RCC 7860 (cell line): ENCODE data around the gene PPCDC.

Experiments used
- DNase-seq: peaks from one replicate; pipeline ENCODE4 v3.0.0-alpha.2; 2015; ENCODE audit warnings: low spot score
- FAIRE-seq: peaks from 2 replicates; lab custom pipeline; 2012; peaks lifted over from hg19 to GRCh38; lab: Jason Lieb, UNC

PPCDC gene, protein sequence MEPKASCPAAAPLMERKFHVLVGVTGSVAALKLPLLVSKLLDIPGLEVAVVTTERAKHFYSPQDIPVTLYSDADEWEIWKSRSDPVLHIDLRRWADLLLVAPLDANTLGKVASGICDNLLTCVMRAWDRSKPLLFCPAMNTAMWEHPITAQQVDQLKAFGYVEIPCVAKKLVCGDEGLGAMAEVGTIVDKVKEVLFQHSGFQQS

DNA sequence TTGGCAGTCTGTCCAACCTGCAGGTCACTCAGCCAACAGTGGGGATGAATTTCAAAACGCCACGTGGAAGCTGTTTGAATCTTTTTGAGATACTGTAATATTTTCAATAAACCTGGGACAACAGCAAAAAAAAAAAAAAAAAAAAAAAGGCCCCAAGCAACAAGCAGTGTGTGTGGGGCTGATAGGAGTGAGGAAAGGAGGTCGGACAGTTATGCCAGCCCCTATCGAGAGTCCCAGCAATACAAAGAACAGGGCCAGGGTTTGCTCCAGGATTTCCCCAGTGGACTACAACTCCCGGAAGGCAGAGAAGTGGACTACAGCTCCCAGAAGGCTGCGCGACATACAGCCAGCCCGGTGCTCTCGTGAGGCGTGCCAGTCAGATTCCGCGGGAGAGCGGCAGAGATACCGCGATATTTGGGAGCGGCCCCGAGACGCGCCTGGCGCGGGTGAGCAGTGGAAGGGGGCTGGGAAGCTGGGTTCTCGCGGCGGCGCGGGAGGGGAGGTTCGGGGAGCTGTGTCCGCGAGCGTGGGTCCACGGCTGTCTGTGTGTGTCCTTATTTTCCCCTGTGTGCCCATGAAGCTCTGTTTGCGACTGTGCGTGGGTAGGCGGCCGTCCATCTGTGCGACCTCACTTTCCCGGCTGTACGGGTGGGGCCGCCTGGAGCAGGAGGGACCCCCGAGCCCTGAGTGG is at the start of gene PPCDC:
Gene PPCDC (plus strand): TSS at position 410 of the 691 bp plus-strand sequence. CDS start 4,729 bp downstream, outside the sequence.
- FAIRE-seq, result peak; percentile 76

DNA sequence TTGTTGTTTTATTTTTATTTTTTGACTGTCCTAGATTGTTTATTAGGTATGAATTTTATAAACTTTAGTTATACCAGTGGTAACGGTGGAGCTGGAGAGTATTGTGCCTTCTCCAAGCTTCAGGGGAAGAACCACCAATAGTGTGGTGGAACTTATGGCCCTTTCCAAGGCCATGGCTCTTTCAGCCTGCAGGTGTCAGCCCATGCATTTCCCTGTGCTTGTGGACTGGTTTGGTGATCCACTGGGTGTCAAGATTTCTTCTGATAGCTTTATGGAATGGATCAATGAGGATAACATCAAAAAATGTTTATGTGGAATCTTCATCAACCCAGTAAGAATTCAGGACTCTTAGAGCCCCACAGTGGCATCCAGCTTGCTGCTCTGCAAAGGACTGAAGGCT is 47.2 kb upstream of the PPCDC start:
- FAIRE-seq, result no peak
- no peak for DNase-seq

More for the DNA sequence above, at the start of gene PPCDC:
- DNase-seq, result peak; percentile 91

DNA sequence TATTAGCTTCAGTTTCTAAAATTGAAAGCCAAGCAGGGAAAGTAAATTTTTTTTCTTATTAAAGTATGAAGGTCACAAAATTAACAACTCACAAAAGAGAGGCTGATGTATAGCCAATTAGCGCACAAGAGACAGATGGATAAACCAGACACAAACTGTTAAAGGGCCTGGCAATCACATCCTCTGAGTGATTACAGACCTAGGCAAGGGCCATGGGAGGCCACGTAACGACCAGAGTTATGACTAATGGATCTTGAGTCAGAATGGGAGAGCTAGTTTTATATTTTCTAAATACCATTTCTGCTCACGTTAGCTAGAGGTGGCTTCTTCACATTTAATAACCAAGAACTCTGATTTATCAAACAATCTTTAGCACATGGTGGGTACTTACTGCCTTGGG is 45.8 kb upstream of the PPCDC start:
- FAIRE-seq, result no peak

DNA sequence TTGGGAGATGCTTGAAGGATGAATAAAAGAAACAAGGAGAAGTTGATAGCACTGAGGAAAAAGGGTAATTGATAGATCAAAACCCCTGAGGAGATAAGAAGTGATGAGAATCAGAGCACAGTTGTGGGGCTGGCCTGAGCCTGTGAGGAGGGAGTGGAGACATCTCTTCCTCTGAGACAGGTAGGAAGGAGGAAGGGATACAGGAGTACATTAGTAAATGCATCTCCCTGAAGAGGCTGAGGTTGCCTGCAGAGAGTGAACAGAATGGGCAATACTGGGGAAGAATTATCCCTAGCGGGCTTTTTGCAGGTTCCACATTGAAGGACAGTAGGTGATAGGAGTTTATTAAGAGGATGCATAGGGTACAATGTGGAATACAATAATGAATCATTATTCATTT is 45.3 kb upstream of the PPCDC start:
- DNase-seq (no peak), FAIRE-seq (no peak)

More for the DNA sequence above, 45.8 kb upstream of the PPCDC start:
- no peak for DNase-seq

DNA sequence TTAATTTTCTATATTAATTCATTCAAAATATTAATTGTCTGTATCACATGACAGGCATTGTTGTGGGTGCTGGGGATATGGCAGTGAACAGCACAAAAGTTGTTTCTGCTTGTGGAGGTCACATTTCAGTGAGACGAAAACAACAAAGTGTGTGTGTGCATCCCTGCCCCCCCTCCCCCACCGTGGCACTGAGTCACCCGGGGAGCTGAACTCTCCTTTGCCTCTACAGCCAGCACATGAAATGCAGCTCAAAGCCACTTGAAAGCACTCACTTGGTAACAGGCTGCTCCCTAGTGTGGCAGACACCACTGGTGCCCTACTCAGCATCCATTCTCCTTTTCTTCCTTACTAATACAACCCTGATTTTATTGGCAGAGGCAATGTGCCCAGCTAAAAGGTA is 44.9 kb upstream of the PPCDC start:
- peak; percentile 5 for DNase-seq
- FAIRE-seq, result no peak

DNA sequence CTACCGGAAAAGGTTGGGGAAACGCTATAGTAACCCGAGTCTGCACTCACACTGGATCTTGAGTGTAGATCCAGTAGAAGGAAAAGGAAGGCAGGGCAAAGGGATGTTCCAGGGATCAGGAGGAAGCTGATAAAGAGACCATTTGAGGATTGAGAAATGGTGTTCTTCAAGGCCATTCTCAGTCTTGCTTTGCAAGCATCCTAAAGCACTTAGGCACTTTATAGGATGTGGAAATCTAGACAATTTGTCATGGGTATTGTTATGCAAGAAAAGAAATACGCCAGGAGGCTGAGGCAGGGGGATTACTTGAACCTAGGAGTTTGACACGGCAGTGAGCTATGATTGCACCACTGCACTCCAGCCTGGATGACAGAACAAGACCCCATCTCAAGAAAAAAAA is 41.2 kb upstream of the PPCDC start:
- FAIRE-seq (no peak), DNase-seq (no peak)

DNA sequence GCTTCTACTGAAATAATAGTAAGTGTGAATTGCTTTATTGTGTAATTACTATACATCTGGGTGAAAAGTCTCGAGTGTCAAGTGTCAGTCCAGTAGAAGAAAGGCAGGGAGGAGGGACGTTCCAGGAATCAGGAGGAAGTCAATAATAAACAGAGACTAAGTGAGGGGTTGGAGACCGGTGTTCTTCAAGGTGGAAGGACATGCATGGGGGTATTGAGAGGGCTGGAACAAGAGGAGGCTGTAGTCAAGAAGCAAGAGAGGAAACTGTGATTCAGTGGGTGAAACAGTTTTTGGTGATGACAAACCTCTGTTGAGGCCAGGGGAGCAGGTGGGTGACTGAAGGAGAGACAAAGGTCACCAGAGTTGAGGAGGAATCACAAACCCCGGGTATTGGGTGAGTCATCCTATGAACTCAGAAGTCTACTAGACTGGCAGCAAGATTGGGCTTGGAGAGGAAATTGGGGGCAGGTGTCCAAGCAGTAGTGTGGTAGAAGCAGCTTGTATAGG is 39.6 kb upstream of the PPCDC start:
- FAIRE-seq (no peak), DNase-seq (no peak)

DNA sequence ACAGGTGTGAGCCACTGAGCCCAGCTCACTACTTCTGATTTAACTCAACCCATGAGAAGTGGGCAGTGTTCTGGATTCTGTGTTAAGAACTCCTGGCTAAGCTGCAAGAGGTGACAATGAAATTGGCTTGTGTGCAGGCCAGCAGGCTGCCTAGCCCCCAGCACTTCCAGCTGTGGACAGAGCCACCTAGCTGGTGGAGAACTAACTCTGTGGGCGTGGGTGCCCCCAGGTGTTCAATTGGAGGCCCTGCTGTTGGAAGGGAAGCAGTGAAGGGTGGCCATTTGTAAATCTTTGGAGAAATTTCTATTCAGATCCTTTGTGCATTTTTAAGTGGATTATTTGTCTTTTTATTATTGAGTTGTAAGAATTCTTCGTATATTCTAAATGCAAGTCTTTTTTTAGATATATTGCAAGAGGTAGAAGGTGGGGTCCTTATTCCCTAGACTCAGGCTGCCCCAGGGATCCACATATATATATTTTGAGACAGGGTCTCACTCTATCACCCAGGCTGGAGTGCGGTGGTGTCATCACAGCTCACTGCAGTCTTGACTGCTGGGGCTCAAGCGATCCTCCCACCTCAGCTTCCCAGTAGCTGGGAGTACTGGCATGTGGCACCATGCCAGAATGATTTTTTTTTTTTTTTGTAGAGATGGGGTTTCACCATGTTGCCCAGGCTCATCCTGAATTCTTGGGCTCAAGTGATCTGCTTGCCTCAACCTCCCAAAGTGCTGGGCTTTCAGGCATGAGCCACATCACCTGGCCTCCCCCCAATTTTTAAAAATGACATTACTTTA is 35.2 kb upstream of the PPCDC start:
- DNase-seq (peak; percentile 25), FAIRE-seq (no peak)

DNA sequence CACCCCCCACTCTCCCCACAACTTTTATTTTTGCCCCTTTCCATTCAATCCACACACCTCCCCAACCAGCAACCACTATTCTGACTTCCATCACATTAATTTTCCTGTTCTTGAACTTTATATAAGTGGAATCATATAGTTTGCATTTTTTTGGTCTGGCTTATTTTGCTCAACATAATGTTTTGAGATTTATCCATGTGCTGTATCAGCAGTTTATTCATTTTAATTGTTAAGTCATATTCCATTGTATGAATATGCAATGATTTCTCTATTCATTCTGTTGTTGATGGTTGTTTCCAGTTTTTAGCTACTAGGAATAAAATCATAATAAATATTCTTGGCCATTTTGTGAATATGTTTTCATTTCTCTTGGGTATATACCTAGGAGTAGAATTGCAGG is 33.9 kb upstream of the PPCDC start:
- FAIRE-seq, result no peak
- no peak for DNase-seq

DNA sequence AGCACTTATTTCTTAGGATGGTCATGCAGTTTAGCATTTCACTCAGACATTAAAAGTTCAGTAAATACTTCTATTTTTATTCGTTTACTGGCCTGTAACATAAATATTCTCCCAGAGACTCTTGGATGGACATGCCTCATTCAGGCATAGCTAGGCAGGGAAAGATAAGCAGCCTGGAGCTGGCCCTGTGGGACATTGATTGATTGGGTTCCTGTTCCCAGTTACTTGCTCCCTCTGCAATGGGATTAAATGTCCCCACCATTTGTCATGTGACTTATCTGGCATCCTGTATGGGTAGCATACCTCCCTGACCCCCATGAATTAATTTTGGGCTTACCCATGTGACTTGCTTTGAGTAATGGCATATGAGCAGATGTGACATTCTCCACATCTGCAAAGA is 30.8 kb upstream of the PPCDC start:
- DNase-seq, result no peak
- FAIRE-seq, result no peak

DNA sequence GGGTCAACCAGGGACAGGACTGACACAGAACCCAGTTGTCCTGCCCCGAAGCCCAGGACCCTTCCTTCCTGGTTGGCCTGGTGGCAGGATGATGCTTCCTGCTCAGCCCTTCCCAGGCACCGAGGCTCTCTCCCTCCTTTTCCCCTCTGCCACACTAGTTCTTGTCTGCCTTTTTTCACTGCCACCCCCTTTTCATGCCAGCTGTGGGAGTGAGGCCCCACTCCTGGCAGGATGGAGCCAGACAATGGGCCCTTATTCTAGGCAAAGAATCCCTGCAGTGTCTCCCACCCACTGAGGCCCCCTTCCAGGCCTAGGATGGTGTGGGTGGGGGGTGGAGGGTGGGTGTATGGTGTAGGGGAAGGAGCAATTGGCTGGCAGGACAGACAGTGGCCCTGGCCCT is 29.2 kb upstream of the PPCDC start:
- FAIRE-seq (no peak), DNase-seq (no peak)

DNA sequence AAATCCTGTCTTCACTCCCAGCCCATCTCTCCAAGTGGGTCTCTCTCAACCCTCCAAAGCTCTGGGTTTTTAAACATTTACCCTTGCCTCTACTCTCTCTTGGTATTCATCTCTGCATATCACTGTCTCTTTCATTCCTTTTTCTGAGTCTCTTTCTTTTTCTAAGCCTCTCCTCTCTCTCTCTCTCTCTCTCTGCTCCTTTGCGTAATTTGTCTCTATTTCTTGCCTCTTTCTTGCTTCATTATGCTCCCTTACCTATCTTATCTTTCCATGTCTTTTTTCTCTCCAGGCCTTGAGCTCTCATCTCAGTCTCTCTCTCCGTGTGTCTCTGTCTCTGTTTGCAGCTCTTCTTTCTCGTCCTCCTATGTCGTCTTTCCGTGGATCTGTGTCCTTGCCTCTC is 28.7 kb upstream of the PPCDC start:
- FAIRE-seq, result no peak
- DNase-seq, result no peak

DNA sequence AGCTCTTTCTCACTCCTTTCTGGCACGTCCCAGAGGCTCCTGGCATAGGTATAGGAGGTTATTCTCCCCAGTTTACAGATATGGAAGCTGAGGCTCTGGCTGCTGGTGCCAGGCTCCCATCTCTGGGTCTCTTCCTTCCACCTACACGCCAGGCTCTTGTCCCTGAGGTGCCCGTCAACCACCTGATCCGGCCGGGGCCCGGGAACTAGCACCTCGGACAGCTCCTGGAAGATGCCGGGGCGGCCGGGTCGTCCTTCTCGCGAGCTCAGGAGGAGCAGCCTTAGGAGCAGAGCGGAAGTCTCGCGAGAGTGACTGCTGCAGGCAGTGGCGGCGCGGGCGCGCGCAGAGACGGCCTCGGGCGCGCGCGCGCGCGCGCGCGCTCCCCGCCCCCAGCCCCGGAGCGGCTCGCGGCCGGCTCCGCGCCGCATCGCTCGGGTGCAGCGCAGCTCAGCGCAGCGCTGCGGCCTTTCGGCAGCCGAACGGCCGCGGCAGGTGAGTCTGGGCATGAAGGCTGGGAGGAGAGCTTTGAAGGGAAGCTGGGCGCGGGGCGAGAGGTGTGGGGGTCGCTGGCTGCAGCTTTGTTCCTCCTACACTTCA is 28.1 kb upstream of the PPCDC start, which contains the start of gene SCAMP5:
Gene SCAMP5 (plus strand): TSS at position 382 of the 597 bp plus-strand sequence. CDS start 16,277 bp downstream, outside the sequence.
- no peak for FAIRE-seq
- DNase-seq, result peak; percentile 78

DNA sequence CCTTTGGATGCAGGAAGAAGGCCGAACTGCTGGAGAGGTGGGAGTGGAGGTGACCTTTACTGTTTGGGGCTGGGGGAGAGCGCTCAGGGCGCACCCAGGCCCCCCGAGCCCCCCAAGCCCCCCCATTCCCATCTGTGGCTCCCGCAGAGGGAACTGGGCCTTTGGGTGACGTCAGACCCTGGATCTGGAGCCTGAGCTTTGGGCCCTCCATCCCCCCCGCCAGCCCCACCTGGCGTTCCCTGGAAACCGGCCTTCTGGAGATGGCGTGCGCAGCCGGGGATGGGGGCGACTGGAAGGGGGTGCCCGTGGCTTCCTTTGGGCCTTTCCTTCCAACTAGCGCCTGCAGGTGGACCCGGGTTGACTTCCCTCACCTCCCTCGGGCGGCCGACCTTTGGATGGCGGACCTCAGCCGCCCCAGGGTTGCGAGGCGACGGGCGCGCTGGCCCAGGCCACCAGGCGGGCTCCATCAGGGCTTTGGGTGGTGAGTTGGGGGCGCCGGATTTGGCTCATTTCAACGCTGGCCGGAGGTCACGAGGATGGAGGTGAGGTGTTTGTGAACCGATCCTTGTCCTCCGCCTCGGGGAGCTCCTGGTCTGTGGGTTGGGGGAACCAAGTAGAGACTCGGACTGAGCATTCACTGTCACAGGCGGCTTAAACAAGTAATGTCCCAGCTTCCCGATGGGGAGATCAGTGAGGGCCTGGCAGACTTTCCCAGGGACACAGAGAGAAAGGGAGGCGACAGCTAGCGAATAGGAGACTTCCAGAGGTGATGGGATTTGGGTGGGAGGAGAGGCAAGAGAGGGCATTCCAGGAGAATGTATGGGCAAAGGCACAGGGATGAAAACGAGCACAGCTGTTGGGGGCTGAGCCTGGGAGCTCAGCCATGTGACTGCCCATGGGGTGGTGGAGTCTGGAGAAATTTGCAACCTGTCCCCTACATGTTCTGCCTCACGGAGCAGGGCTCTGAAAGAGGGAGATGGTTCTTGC is 27.3 kb upstream of the PPCDC start:
- no peak for DNase-seq
- FAIRE-seq, result no peak

DNA sequence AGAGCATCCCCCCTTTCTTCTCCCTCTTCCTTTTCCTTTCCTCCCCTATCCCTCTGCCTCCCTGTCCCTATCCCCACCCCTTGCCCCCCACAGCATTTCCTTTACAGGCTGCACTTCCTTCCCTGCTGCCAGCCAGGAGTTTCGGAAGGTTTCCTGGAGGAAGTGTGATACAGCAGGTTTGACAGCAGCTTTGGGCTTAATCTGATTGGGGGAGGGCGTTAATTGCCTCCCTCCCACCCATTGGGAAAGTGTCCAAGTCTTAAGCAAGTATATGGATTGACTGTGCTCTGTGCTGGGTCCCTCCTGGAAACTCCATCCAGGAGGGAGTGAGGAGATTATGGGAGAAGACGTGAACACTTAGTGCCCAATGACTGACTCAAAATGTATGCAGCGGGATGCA is 26.2 kb upstream of the PPCDC start:
- DNase-seq, result no peak
- FAIRE-seq, result no peak

DNA sequence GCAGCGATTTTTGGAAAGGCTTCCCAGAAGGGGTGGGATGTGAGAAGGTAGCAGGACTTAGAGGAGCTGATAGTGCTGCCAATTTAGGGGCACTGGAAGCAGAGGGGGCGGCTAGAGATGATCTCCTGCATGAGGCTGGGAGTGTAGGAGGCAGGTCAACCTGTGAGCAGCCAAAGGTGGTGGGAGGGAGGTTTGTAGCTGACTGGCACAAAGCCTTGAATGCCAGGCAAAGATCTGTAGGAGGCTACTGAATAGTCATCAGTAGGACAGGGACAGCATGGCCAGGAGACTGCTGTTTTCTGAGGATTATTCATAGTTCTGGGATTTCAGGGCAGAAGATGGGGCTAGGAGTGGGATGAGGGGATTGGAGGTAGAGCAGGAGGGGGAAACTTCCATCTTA is 25.8 kb upstream of the PPCDC start:
- no peak for DNase-seq
- no peak for FAIRE-seq

DNA sequence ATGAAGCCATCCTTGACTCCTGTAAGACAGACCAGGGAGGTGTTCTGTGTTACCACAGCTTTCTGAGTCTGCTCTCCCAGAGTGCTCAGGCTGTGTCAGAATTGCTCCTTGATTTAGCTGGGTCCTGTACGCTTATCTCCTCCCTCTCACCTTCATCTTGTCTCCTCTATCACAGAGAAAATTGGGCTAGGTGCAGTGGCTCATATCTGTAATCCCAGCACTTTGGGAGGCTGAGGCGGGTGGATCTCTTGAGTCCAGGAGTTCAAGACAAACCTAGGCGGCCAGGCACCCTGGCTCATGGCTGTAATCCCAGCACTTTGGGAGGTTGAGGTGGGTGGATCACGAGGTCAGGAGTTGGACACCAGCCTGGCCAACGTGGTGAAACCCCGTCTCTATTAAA is 22.1 kb upstream of the PPCDC start:
- no peak for DNase-seq
- FAIRE-seq, result no peak

DNA sequence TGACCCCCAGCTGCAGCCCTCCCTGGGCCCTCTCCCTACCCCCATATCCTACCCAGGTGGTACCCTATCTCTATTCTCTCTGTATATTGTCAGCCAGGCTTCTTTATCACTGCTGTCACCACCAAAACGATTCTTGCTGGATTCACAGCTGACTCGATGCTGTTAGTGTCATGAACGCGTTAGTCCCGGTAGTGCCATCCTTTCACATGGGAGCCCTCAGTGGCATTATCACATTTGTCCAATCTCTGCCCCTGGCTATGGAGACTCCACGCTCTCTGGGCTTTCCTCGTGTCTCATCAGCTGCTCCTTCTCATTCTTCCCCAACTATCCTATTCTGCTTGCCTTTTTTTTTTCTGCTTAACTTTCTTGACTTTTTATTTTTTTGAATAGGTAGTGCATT is 21.0 kb upstream of the PPCDC start:
- no peak for FAIRE-seq
- DNase-seq, result no peak

DNA sequence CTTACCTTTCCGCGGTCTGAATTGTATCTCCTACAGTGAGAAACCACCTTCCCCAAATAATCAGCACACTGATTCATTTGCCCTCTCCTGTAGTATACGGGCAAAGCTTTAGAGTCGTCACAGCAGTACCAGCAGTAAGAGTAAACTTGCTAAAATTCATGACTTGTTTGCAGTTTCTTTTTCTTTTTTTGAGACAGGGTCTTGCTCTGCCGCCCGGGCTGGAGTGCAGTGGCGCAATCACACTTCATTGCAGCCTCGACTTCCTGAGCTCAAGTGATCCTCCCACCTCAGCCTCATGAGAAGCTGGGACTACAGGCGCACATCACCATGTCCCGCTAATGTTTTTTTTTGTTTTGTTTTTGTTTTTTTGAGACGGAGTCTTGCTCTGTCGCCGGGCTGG is 16.2 kb upstream of the PPCDC start:
- no peak for FAIRE-seq

DNA sequence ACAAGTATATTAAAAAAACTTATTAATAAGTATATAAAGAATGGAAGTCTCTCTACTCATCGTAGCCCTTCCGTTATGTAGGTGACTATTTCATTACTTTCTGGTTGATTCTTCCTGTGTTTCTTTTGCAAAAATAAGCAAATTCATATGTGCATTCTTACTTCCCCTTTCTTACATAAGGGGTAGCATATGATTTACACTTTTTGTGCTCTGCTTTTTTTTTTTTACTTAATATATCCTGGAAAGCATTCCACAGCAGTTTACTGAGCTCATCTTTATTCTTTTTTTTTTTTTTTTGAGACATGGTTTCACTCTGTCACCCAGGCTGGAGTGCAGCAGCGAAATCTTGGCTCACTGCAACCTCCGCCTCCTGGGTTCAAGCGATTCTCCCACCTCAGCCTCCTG is 15.2 kb upstream of the PPCDC start:
- DNase-seq (no peak), FAIRE-seq (no peak)

More for the DNA sequence above, 16.2 kb upstream of the PPCDC start:
- no peak for DNase-seq
